Medulla oblongata (tissue), 1 donor: ENCODE data around the gene ANKRD40CL.

Experiments used
- DNase-seq: peaks from one replicate; pipeline ENCODE4 v3.0.0-alpha.2; 2015; ENCODE audit errors: extremely low spot score

Gene ANKRD40CL

DNA sequence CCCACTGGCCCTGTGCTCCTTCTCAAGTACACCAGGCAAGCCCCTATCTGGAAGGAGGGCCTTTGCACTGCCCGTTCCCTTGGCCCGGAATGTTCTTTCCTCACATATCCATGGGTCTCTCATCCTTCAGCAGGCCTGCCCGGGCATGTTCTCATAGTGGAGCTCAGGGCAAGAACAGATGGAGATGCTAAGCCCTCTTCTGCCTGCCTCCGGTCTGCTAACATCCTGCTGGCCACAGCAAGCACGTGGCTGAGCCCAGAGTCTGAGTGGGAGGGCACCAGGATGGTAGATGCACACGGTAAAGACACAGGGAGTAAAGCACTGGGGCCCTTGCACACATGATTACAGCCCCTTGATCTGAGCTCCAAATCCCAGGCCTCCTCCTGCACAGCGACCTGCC is 19.8 kb upstream of the ANKRD40CL start:
- DNase-seq, result no peak

DNA sequence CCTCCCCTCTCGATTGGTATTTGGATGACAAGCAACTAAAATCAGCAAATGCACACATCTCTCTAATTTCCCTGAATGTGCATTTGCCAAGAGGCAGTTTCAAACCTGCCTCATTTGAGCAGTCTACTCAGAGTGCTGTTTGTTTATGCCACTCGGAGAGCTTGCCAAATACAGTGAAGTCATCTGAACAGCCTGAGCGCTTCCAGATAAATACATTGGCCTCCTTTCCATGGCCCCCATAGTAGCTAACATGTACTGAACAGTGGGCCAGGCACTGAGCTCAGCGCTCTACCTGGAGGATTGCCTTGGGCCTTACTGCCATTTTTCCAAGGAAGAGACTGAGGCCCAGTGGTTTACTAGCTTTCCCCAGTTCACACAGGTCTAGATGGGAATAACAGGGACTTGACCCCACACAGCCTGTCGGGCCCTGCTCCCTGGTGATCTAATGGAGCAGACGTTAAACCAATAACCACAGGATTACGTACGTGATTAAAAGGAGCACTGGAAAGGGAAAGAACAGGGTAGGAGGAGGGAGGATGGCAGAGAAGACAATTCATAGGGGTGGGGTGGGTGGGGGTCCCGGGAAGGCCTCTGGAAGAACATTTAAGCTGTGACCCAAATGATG is 18.7 kb upstream of the ANKRD40CL start:
- peak; percentile 69 for DNase-seq

DNA sequence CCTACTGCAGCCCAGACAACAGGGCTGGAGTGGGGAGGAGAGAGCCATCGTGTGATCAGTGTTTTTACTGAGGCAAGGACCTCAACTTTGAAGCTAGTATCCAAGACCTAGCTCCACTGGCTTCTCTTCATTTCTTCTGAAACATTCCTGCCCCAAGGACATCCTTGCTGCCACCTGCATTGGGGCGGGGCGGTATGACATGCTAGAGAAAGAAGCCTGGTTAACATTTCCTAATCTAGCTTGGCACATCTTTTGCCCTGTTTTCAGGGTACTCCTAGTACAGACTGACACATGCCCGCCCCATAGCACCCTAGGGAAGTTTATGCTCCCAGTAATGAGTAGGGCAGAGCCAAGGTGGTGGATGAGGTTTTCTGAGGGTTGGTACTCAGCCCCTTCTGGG is 17.8 kb upstream of the ANKRD40CL start:
- DNase-seq, result no peak

DNA sequence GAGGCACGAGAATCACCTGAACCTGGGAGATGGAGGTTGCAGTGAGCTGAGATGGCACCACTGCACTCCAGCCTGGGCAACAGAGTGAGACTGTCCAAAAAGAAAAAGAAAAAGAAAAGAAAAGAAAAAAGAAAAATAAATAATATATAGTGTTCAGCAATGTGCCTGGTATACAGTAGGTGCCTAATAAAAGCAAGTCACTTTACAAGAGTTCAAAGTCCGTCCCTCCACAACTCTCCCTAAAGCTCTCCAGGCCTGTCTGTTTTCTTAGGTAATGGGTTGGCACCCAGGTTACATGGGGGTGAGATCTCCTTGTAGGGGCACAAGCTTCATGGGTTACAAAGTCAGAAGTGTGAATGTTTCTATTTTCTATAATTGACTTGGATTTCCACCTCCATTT is 16.6 kb upstream of the ANKRD40CL start:
- no peak for DNase-seq

DNA sequence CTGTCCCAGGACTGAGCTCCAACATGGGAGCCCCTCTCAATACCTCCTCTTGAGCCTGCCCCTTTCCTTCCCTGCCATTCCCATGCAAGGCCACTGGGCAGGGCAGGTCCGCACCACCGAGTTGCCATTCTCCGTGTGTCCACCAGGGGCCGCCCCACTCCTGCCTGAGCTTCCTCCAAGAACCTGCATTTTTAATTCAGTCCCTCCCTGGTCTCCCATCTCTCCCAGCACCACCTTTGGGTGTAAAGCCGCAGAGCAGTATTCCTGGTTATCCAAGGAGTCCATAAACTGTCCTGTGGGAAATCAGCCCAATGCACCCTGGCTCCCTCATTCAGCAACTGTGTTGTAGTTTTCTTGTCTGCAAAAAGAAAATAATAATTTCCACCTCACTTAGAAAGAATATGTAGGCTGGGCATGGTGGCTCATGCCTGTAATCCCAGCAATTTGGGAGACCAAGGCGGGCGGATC is 15.9 kb upstream of the ANKRD40CL start:
- DNase-seq, result peak; percentile 84

DNA sequence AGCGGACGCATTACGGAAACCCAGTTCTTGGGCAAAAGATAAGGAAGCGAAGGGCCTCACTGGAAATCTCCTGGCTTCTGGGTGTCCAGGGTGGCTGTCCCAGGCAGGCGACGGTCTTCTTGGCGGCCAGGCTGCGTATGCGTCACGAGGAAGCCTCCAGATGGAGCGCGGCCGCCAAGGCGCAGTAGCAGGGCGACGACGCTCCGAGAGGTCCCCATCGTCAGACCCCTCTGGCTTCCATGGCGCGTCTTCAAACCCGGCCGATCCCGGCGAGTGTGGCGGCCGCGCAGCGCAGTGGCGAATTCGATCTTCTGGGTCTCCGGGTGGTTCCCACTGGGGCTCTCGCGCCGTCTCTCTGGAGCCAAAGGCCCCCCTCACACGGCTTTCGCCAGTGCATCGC is 13.8 kb upstream of the ANKRD40CL start:
- no peak for DNase-seq

DNA sequence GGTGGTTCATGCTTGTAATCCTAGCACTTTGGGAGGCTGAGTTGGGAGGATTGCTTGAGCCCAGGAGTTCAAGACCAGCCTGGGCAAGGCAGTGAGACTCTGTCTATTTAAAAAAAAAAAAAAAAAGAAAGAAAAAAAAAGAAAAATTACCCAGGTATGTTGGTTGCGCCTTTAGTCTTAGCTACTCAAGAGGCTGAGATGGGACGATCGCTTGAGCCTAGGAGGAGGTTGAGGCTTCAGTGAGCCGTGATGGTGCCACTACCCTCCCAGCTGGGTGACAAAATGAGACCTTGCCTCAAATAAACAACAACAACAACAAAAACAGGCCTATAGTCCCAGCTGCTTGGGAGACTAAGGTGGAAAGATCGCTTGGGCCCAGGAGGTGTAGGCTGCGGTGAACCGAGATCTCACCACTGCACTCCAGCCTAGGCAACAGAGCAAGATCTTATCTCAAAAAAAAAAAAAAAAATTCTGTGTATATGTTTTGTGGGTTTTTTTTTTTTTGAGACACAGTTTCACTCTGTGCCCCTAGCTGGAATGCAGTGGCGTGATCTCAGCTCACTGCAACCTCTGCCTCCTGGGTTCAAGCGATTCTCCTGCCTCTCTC is 12.5 kb upstream of the ANKRD40CL start:
- DNase-seq, result no peak

DNA sequence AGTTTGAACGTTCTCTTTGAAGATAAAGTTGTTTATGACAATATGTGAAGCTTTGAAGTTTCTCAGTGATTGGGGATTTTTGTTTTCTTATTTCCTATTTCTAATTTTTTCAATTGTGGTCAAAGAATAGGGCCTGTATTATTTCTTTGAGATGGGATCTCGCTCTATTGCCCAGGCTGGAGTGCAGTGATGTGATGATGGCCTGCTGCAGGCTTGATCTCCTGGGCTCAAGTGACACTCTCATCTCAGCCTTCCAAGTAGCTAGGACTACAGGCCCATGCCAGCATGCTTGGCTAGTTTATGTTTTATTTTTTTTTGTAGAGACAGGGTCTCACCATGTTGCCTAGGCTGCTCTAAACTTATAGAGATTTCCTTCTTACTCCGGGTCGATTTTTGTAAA is 11.7 kb upstream of the ANKRD40CL start:
- DNase-seq, result no peak

DNA sequence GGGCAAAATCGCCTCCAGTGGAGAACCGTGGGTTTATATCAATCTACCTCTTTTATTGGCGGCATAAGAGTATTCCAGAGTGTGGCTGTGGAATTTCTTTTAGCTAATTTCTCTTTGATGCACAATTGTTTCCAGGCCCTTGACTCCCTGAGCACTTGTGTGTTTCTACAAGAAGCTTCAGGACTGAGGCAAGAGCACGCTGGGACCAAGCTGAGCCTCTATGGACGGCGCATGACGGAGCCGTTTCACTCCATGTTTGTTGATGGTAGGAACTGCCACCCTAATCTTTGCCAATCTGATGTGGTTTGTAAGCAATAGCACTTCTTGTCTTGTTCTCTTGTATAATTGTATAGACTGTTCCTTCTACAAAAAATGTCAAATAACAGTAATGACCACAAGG is 11.2 kb upstream of the ANKRD40CL start:
- no peak for DNase-seq

DNA sequence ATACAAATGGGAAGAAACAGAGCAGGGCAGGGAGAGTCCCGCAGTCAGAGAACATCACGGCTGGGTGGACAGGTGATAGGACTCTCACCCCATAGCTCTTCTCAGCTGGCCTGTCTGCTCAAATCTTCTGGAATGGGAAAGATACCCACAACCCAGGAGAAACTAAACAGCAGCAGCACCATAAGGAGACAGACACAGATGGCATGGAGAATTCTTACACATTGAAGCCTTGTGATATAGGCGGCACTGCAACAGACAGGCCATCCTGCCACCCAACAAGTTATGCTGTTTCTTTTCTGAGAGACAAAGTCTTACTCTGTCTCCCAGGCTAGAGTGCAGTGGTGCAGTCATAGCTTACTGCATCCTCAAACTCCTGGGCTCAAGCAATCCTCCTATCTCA is 8.6 kb upstream of the ANKRD40CL start:
- no peak for DNase-seq

DNA sequence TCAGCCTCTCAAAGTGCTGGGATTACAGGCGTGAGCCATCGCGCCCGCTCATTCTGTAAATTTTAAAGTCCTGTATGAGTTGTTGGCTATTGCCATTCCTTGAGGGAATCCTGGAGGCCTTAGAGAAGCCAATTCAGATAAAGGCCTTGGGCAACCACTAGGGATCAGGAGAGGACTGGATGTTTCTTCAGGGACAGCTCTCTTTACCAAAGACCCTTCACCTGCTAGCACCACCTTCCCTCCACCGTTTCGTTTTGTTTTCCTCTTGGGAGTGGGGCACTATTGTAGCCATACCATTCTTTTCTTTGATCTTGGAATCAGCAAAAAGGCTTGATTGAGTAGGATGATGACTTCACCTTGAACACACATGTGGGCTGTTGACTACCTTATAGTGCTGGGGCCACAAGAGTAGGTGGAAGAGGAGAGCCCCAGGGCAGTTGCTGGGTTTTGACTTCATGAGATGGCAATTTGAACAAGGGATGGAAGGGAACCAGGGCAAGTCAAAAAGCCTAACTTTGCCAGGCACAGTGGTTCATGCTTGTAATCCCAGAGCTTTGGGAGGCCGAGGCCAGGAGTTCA is 7.0 kb upstream of the ANKRD40CL start:
- no peak for DNase-seq

DNA sequence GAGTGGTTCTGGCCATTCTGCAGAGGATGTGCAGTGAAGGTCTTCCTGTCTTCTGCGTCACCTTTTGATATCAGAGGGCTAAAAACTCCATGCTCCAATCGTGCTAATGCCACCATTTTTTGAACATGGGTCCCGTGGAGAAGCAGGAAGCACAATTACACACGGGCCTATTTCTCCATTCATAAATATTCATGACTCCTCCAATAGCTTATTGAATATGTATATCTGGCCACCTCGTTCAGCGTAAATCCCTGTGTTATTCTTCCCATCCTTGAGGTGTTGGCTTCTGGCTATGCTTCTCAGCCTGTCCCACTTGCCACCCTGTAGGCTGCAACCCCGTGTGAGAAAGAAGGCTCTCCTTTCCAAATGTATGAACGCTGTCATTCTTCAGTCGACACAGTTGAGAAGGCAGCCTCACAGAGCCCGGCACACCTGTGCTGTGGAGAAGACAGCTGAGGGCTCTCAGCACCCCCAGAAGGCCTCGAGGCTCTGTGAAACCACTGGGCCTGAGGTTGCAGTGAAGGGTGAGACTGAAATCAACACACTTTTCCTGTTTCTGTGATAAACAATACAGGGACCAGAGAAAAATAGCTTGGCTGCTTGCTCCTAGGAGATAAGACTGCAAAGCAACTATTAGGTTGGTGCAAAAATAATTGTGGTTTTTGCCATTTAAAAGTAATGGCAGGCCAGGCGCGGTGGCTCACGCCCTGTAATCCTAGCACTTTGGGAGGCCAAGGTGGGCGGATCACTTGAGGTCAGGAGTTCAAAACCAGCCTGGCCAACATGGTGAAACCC is 4.9 kb upstream of the ANKRD40CL start:
- DNase-seq, result no peak

DNA sequence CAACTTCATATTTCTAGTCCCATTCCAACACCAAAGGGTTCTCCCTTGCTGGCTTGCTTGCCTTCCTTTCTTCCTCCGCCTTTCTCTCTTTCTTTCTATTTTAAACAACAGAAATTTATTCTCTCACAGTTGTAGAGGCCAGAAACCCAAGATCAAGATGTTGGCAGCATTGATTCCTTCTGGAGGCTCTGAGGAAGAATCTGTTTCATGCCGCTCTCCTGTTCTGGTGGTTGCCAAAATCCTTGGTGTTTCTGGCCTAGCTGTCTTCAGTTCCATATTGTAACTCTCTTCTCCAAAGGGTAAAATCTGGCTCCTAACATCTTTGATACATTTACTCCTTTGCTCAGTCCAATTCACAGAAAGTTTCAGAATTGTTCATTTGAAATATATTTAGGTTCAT is 3.0 kb upstream of the ANKRD40CL start:
- DNase-seq, result no peak

DNA sequence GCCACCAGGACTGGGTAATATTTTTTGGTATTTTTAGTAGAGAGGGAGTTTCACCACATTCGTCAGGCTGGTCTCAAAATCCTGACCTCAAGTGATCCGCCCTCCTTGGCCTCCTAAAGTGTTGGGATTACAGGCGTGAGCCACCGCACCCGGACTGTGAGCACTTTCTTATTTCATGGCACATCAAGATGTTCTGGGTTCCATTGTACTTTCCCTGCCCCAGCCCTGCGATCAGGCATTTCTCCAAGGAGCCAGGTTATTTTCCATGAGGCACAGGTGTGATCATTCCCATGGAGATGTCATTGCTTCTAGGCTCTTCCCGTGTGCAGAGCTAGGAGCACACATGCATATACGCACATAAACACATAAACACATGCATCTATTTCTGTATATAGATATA is 2.6 kb upstream of the ANKRD40CL start:
- no peak for DNase-seq

DNA sequence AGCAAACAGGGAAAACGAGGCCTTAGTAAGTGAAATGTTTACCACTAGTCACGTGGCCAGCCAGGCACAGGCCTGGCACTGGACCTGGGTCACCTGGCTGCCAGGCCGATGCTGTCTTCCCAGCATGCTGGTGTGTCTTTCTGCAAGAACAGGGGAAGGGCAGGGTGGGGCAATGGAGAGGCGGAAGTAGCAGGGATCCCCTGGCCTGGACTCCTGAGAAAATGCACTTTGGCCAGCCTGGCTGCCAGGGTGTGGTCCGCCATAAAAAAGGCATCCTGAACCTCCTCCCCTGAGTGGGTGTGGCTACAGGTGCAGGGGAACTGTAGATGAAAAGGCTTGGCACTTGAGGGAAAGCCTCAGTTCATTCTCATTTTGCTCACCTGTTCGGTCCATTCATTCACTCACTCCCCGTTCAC is 1.0 kb upstream of the ANKRD40CL start:
- DNase-seq, result no peak

DNA sequence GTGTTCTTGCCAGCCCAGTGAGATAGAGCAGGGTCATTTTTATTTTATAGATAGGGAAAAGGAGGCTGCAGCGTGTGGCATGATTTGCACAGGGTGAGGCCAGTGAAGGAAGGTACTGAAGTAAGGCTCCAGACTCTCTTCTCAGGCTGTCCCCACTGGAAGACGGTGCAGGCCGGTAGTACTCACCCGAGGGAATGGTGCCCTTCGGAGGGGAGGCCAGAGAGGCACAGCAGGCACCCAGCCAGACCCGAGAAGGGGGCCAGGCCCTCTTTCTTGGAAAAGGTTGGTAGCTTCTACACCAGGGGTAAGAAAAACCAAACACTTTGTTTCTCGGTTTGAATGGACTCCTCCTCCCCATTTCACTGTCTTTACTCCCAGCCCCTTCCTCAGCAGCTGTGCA is 288 bp downstream of the ANKRD40CL start:
- DNase-seq, result no peak

DNA sequence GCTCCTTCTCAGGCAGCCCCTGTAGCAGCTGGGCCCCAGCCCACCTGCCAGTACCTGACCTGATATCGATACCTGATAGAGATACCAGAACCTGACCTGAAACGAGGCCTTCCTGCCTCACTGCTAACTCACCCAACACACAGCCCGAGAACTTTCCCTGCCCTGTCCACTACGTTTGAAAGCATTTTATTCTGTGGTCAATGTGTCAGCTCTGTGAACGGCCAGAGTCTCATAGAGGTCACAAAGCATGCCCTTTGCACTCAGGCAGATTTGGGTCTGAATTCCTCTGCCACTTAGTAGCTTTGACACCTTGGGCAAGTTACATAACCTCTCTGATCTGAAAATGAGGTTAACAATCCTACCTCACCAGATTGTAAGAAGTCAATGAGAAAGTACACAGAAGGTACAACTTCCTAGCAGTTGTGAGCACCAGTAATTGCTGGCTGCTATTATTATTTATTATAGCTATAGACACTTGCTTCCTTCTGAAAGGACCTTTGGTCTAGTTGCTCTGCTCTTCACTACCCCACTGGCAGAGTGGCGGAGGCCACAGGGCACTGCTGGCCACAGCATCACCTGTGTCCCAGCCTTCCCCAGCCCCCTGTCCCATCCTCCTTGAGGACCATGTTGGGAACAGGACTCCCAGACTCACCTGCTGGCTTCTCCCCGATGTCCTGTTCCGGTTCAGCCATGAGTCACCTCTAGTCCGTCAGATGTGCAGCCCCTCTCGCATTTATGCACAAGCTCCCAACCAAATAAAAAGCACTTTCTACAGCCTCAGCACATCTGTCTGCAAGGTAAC is 895 bp downstream of the ANKRD40CL start:
- DNase-seq, result no peak

DNA sequence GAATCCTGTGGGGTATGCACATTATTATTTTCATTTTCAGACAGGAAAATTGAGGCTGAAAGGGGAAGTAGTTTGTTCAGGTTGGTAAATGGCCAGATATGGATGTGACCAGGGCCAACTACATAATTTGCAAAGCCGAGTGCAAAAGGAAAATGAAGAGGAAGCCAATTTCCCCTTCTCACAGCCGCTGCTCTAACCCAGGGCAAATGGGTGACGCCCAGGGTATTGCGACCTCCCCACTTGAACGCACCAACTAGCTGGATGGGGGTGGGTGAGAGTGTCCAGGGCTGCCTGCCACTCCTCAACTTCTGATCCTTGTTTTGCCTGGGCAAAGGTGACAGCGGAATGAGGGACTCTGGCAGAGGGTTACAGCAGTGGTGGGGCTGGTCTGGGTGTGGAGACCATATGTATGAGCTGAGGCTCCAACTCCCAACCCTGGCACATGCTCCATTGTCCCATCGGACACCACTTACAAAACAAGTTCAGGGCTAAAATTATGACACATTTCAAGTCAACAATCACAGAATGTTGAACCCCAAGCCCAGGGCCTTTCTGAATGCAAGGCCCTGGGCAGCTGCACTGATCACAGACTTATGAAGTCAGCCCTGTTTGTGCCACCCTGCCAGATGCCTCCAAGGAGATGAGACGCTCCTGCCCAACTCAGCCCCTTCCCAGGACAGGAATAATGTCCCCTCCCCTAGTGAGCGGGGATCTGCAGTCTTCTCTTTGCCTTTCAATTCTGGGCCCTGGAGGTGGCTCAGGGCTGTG is 1.7 kb downstream of the ANKRD40CL start:
- no peak for DNase-seq

DNA sequence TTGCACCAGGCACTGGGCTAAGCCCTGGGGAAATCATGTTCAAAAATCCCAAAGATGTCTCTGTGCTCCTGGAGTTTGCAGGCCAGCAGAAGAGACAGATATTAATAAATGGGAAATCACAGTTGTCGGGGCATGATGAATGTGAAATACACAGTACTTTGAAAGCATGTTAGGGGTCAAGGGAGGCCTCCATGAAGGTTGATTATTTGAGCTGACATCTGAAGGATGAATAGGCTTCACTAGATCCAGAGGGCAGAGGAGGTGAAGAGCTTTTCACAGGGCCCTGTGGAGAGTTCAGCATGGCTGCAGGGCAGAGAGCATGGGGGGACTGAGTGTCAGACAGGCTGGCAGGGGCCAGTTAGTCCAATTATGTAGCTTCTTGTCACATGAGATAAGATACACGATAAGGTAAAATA is 2.6 kb downstream of the ANKRD40CL start:
- no peak for DNase-seq

DNA sequence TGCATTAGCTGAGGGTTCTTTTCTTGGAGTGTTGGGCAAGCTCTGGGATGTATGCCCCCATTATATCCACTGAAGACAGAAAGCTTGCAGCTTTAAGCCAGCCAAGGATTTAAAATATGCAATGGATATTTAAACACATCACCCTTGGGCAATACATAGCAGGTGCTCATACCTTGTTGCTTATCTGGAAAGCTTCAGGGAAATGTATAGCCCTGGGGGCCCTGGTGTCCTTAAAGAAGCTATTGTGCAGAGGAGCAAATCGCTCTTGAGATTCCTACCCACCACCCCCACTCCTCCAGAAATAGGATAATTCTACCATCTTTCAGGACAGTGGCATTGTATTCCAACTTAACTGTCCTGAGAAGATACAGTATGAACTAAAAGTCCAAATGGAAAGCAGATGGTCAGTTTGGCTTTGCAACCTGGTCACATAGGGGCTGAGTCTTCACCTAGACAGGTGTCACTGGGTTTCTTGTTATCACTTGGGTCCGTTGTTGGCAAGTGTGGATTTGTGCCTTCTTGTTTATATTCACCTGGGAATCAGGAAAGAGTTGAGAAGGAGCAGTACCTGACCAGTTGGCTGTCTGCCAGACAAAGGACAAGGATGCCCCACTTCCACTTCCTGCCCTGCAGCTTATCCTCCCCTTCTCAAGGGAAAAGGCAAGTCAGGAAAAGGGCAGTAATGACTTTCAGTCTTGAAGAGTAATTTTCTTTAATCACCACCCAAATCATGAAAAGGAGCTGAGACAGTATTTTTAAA is 3.4 kb downstream of the ANKRD40CL start:
- no peak for DNase-seq
